H4 (cell line): ENCODE results near the gene C1orf122. TPM values are rescaled to one million over a fixed set of nuclear protein-coding genes. Genes with fewer than 3 reads are reported as not detected.
"Not testable (repeated sequence)": the region's sequence is repeated elsewhere in the genome, so short reads cannot be mapped to it uniquely, and the experiment has no call there.

Experiments used
- DNase-seq: peaks from one replicate; pipeline ENCODE4 v3.0.0-alpha.2; 2015; ENCODE audit warnings: low spot score
- total RNA-seq: library from RNA; depleted of rRNA; stranded (reverse); fragments of >200 nt; shearing (Covaris generic); gene quantifications from 2 replicates; pipeline ENCODE4 v1.2.3, GENCODE V29; 2014; rRNA removed

Gene C1orf122
- total RNA-seq = 27.2 and 42.2 TPM in 2 replicates

GRCh38 chr1:37807555-37808368 is at the start of gene C1orf122, which contains the start of gene YRDC:
Gene C1orf122 (plus strand): TSS chr1:37807790. CDS start chr1:37808405, 615 bp downstream.
Gene YRDC (minus strand): TSS chr1:37808208. CDS start chr1:37808180, 28 bp downstream.
- DNase-seq = peak; percentile 89

GRCh38 chr1:37759451-37759850 is 48.1 kb upstream of the C1orf122 start:
- no peak for DNase-seq

GRCh38 chr1:37761416-37762095 is 46.0 kb upstream of the C1orf122 start:
- DNase-seq = no peak

- no peak for DNase-seq
Measured at GRCh38 chr1:37762516-37762915, 45.1 kb upstream of the C1orf122 start.

GRCh38 chr1:37763791-37764413 is 43.7 kb upstream of the C1orf122 start:
- DNase-seq = no peak

- no peak for DNase-seq
Measured at GRCh38 chr1:37764414-37764825, 43.2 kb upstream of the C1orf122 start.

GRCh38 chr1:37764888-37765441 is 42.6 kb upstream of the C1orf122 start, which contains the start of gene EPHA10:
Gene EPHA10 (minus strand): TSS chr1:37765120. CDS start chr1:37765066, 54 bp downstream.
- no peak for DNase-seq

GRCh38 chr1:37765916-37766664 is 41.5 kb upstream of the C1orf122 start:
- no peak for DNase-seq

- no peak for DNase-seq
Measured at GRCh38 chr1:37767488-37767887, 40.1 kb upstream of the C1orf122 start.

- DNase-seq = not testable (repeated sequence)
Measured at GRCh38 chr1:37771440-37771839, 36.1 kb upstream of the C1orf122 start.

GRCh38 chr1:37776946-37777516 is 30.6 kb upstream of the C1orf122 start:
- no peak for DNase-seq

GRCh38 chr1:37778654-37779053 is 28.9 kb upstream of the C1orf122 start:
- DNase-seq = no peak

GRCh38 chr1:37782491-37782890 is 25.1 kb upstream of the C1orf122 start:
- no peak for DNase-seq

- no peak for DNase-seq
Measured at GRCh38 chr1:37792943-37793686, 14.5 kb upstream of the C1orf122 start.

- no peak for DNase-seq
Measured at GRCh38 chr1:37793773-37794371, 13.7 kb upstream of the C1orf122 start, which contains the start of gene MANEAL. Gene MANEAL (plus strand): TSS chr1:37793847. CDS start chr1:37794183, 336 bp downstream.

GRCh38 chr1:37794372-37795339 is 12.9 kb upstream of the C1orf122 start:
- no peak for DNase-seq

- no peak for DNase-seq
Measured at GRCh38 chr1:37795340-37796125, 12.1 kb upstream of the C1orf122 start.
